HG02759 (cell line): ENCODE results near the gene ZNF326.

Experiments used
- ATAC-seq: cut with Tn5 transposase; IDR thresholded peaks from one replicate; pipeline ENCODE4 v1.9.1; 2021; ENCODE audit warnings: mild to moderate bottlenecking, moderate library complexity; ENCODE audit not compliant: unreplicated experiment

The ZNF326 gene

GRCh38 chr1:90067194-90067931 is 72.5 kb downstream of the ZNF326 start:
- no peak for ATAC-seq

- ATAC-seq = no peak
Observed at GRCh38 chr1:90068611-90069280, 73.8 kb downstream of the ZNF326 start.

- ATAC-seq = no peak
Observed at GRCh38 chr1:90074137-90074536, 79.2 kb downstream of the ZNF326 start.

- no peak for ATAC-seq
Observed at GRCh38 chr1:90074566-90074965, 79.7 kb downstream of the ZNF326 start.

- no peak for ATAC-seq
Observed at GRCh38 chr1:90074970-90075391, 80.1 kb downstream of the ZNF326 start.

DNA sequence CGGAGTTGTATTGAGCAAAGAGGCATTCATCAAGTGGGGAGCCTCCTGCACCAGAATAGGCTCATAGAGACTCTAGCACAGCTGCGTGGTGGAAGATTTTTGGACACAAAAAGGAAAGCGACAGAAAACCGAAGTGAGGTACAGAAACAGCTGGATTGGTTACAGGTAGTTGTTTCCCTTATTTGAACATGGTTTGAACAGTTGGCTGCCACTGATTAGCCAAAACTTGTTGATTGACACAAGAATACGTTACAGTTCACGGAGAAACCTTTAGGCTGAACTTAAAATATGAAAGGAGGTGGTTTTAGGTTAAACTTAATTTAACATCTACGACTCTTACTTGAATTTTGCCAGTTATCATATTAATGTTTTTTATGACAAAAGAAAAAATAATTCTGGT is 89.1 kb downstream of the ZNF326 start:
- ATAC-seq = no peak
